ENCODE data around the gene ATP5F1C.
A peak's percentile ranks its signal among the peaks of the same experiment; 100 is the strongest.
"Not testable (repeated sequence)": the region's sequence is repeated elsewhere in the genome, so short reads cannot be mapped to it uniquely, and the experiment has no call there.

The ATP5F1C gene

GRCh38 chr10:7787857-7788638 lies at the start of gene ATP5F1C, which contains the start of gene KIN:
TSS of gene ATP5F1C (plus strand) at chr10:7788177. CDS start at chr10:7788208, 31 bp downstream.
TSS of gene KIN (minus strand) at chr10:7787993. CDS start at chr10:7787933, 60 bp downstream.
- peak; percentile 94 for DNase-seq (ENCODE audit: low read depth)

- no peak for DNase-seq (ENCODE audit: low read depth)
Observed at GRCh38 chr10:7738536-7739407, 49.2 kb upstream of the ATP5F1C start.

DNA sequence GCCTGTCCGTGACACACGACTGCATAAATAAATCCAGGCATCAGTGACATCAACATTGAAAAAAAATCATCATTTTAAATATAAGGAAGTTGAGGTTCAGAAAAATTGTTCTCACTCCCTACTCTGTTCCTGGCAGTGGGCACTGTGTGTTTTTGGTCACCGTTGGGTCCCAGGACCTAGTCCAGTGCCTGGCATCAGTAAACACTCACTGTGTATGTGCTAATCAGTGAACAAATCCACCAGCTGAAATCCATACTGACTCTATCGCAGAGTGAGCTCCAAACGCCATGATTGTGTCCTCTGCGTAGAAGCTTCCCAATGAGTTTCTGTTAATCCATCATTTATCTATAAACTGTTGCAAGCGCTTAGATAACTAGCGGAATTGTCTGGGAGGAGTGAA lies 43.7 kb upstream of the ATP5F1C start:
- no peak for DNase-seq (ENCODE audit: low read depth)

- not testable (repeated sequence) for DNase-seq (ENCODE audit: low read depth)
Observed at GRCh38 chr10:7748637-7749036, 39.3 kb upstream of the ATP5F1C start.

GRCh38 chr10:7750222-7750621 lies 37.8 kb upstream of the ATP5F1C start:
- no peak for DNase-seq (ENCODE audit: low read depth)

GRCh38 chr10:7752251-7752650 lies 35.7 kb upstream of the ATP5F1C start:
- no peak for DNase-seq (ENCODE audit: low read depth)

GRCh38 chr10:7755103-7755502 lies 32.9 kb upstream of the ATP5F1C start:
- no peak for DNase-seq (ENCODE audit: low read depth)

DNA sequence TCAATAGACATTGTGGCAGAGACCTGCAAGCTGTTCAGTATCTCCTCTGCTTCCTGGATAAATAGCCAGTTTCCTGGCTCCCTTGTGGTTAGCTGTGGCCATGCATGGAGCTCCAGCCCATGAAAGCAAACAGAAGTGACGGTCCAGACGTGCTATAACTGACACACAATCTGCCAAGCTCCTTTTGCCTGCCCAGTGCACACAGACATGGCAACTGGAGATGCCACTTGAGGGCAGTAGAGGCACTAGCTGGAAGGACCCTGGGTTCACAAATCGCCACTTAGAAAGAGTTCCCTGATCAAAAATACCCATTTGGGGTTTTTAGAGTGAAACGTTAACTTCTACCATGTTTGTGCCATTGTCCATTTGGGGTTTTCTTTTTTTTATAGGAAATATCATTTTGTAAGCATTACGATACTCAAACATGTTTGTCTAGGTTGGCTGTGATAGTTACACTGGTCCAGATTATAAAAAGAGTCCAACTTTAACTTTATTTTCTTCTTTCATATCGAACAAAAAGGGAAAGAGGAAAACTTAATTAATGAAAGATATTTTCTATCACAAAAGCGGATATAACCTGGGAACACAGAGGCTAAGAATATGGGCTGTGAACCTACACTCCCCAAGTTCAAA lies 31.5 kb upstream of the ATP5F1C start:
- DNase-seq (ENCODE audit: low read depth): peak; percentile 8

DNA sequence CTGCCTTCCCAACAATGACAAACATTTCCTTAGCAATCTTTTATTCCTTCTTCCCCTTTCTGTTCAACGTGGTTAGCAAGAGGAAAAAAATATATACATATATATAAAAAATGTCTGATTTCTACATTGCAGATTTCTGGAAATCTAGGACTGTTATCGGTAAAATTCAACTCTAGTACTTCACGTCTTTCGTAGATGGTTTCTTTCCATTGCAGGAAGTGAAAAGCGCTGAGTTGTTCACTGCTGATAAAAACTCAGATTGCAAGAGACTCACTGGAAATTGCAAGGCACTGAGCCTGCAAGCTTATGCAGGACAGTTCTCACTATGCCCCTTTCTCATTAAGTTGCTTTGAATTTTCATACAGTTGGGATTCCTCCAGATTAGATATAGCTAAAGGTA lies 24.0 kb upstream of the ATP5F1C start:
- DNase-seq (ENCODE audit: low read depth): no peak

GRCh38 chr10:7766241-7766640 lies 21.7 kb upstream of the ATP5F1C start:
- DNase-seq (ENCODE audit: low read depth): no peak

- peak; percentile 54 for DNase-seq (ENCODE audit: low read depth)
Observed at GRCh38 chr10:7767209-7767608, 20.8 kb upstream of the ATP5F1C start.

- no peak for DNase-seq (ENCODE audit: low read depth)
Observed at GRCh38 chr10:7768417-7768816, 19.6 kb upstream of the ATP5F1C start.

GRCh38 chr10:7773845-7774801 lies 13.9 kb upstream of the ATP5F1C start:
- DNase-seq (ENCODE audit: low read depth): no peak

DNA sequence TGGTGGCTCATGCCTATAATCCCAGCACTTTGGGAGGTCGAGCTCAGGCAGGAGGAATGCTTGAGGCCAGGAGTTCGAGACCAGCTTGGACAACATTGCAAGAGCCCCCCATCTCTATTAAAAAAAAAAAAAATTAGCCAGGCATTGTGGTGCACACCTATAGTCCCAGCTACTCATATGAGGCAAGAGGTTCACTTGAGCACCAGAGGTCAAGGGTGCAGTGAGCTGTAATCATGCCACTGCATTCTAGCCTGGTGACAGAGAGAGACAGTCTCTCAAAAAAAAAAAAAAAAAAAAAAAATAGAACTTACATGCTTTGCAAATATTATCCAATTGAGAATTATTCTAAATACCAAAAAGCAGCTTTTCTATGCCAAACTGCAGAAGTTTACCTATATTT lies 11.2 kb upstream of the ATP5F1C start:
- DNase-seq (ENCODE audit: low read depth): no peak

GRCh38 chr10:7782194-7782593 lies 5.8 kb upstream of the ATP5F1C start:
- DNase-seq (ENCODE audit: low read depth): not testable (repeated sequence)

DNA sequence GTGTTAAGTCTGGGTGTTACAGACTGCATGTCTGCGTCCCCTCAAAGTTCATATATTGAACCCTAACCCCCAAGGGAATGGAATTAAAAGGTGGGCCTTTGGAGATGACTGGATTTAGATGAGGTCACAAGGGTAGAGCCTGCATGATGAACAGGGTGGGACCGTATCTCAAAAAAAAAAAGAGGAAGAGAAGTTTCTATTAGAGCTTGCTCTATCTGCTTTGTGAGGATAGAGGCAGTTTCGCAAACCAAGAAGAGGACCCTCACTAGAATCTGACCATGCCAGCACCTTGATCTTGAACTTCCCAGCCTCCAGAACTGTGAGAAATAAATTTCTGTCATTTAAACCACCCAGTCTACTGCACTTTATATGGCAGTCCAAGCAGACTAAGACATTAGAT lies 1.5 kb upstream of the ATP5F1C start:
- DNase-seq (ENCODE audit: low read depth): no peak

- DNase-seq (ENCODE audit: low read depth): no peak
Observed at GRCh38 chr10:7787150-7787856, 674 bp upstream of the ATP5F1C start.

GRCh38 chr10:7788639-7789286 lies 786 bp downstream of the ATP5F1C start:
- DNase-seq (ENCODE audit: low read depth): no peak

DNA sequence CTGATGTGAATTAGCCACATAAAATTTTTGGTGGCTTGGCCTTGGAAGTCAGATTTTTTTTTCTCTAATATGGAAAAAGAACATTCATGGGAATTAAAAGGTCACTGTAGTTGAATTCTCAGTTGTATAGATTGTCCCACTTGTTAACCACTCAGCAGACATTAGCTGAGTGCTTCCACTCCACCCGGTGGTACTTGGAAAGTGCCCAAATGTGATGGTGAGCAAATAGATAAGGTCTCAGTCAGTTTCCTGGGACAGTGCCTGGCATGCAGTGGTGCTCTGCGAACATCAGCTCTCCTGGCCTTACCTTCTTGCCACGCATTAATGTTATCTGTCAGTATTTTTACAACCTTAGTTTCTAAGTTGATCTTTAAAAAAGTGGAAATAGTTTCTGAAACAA lies 1.4 kb downstream of the ATP5F1C start:
- DNase-seq (ENCODE audit: low read depth): no peak

GRCh38 chr10:7792541-7792940 lies 4.6 kb downstream of the ATP5F1C start:
- no peak for DNase-seq (ENCODE audit: low read depth)

All from stromal cell of bone marrow (primary cell).